ENCODE measurements around the gene KCND3. TPM values are rescaled to one million over a fixed set of nuclear protein-coding genes. Genes with fewer than 3 reads are reported as not detected.

Gene KCND3
- total and polyA plus RNA-seq, 2 donors (not counting 3 experiments of a cell fraction or from before 2014, with no cell fraction given), result 0.03 TPM; not detected in 1

GRCh38 chr1:111888740-111889376 lies 100.6 kb downstream of the KCND3 start:
- no peak for TF ChIP-seq FOS (IDR thresholded peaks at IDR 0.05; ENCODE audit: borderline replicate concordance, insufficient read depth, low read length)
- TF ChIP-seq POLR2AphosphoS5 (IDR thresholded peaks at IDR 0.05; ENCODE audit: insufficient read depth, low read depth, low read length), result no peak
- TF ChIP-seq JUN (IDR thresholded peaks at IDR 0.05; ENCODE audit: borderline replicate concordance, insufficient read depth, insufficient read length, low read depth), result no peak
- TF ChIP-seq MYC (IDR thresholded peaks at IDR 0.05; ENCODE audit: low read depth, low read length), result no peak
- no peak for TF ChIP-seq POLR2A (IDR thresholded peaks at IDR 0.05; ENCODE audit: low read depth, low read length)
- TF ChIP-seq MAX (IDR thresholded peaks at IDR 0.05; ENCODE audit: insufficient read depth, insufficient read length), result no peak
- DNase-seq (ENCODE audit: low read depth, low spot score), result no peak
- Histone ChIP-seq H3K27ac (ENCODE audit: insufficient read depth, low read depth, low read length) (no peak overlapping the region), H3K79me2 (ENCODE audit: control insufficient read depth, insufficient read depth, low read length) (no peaks in the 10 kb centered on the region), H3K4me3 (replicated peaks in 1 of 3; ENCODE audit: insufficient read depth in 1 of 3, low read depth in 1 of 3, low read length in 3 of 3) (no peak overlapping the region), H3K36me3 (ENCODE audit: control insufficient read depth in 2 of 2, extremely low read depth in 1 of 2, insufficient read depth in 2 of 2, low read length in 2 of 2) (no peaks in the 10 kb centered on the region), H3K9ac (replicated peaks; ENCODE audit: extremely low read depth, insufficient read depth, low read length) (no peak overlapping the region), H4K20me1 (replicated peaks; ENCODE audit: control insufficient read depth, extremely low read depth, insufficient read depth, low read length) (no peaks in the 10 kb centered on the region), H3K9me1 (replicated peaks; ENCODE audit: control insufficient read depth, extremely low read depth, insufficient read depth, low read length) (no peaks in the 10 kb centered on the region), H3K4me2 (ENCODE audit: insufficient read depth, low read length) (no peak overlapping the region), H2AFZ (ENCODE audit: low read depth, low read length) (no peak overlapping the region), H3K27me3 (ENCODE audit: control insufficient read depth in 2 of 2, insufficient read depth in 2 of 2, low read length in 2 of 2) (peaks cover 0 to 2% of the 10 kb centered on the region in 2 experiments), H3K4me1 (ENCODE audit: control insufficient read depth, extremely low read depth, insufficient read depth, low read length) (no peaks in the 10 kb centered on the region), H3K9me3 (replicated peaks; ENCODE audit: control insufficient read depth, insufficient read depth, low read length) (no peaks in the 10 kb centered on the region)
- CTCF ChIA-PET, result no interaction called here
- no TSS peak for BruUV-seq (replicated peaks)
- no peak for FAIRE-seq
- dilution Hi-C loops (cut with MboI; ENCODE audit: extremely low pct_ligation_motif_present, low sequenced_read_pairs), result no loop called here
- POLR2A ChIA-PET, result no interaction called here
- intact Hi-C loops (cut with micrococcal nuclease), result no loop called here

- H3K4me2 ChIP-seq (ENCODE audit: insufficient read depth, low read length), result no peak overlapping the region
- intact Hi-C loops (cut with micrococcal nuclease) (no loop called here), dilution Hi-C loops (cut with MboI; ENCODE audit: extremely low pct_ligation_motif_present, low sequenced_read_pairs) (no loop called here)
- H3K27me3 ChIP-seq (ENCODE audit: control insufficient read depth in 2 of 2, insufficient read depth in 2 of 2, low read length in 2 of 2), result peaks cover 0 to 2% of the 10 kb centered on the region in 2 experiments
- ChIA-PET POLR2A (no interaction called here), CTCF (no interaction called here)
- H3K9ac ChIP-seq (replicated peaks; ENCODE audit: extremely low read depth, insufficient read depth, low read length), result no peak overlapping the region
- BruUV-seq (replicated peaks), result no TSS peak
- H3K4me1 ChIP-seq (ENCODE audit: control insufficient read depth, extremely low read depth, insufficient read depth, low read length), result no peaks in the 10 kb centered on the region
- H3K4me3 ChIP-seq (replicated peaks in 1 of 3; ENCODE audit: insufficient read depth in 1 of 3, low read depth in 1 of 3, low read length in 3 of 3), result no peak overlapping the region
- H3K79me2 ChIP-seq (ENCODE audit: control insufficient read depth, insufficient read depth, low read length), result no peaks in the 10 kb centered on the region
- no peaks in the 10 kb centered on the region for H3K9me1 ChIP-seq (replicated peaks; ENCODE audit: control insufficient read depth, extremely low read depth, insufficient read depth, low read length)
- H2AFZ ChIP-seq (ENCODE audit: low read depth, low read length), result no peak overlapping the region
- no peaks in the 10 kb centered on the region for H3K36me3 ChIP-seq (ENCODE audit: control insufficient read depth in 2 of 2, extremely low read depth in 1 of 2, insufficient read depth in 2 of 2, low read length in 2 of 2)
- no peaks in the 10 kb centered on the region for H3K9me3 ChIP-seq (replicated peaks; ENCODE audit: control insufficient read depth, insufficient read depth, low read length)
- FAIRE-seq (no peak), DNase-seq (ENCODE audit: low read depth, low spot score) (no peak)
- H4K20me1 ChIP-seq (replicated peaks; ENCODE audit: control insufficient read depth, extremely low read depth, insufficient read depth, low read length), result no peaks in the 10 kb centered on the region
- TF ChIP-seq MAX (IDR thresholded peaks at IDR 0.05; ENCODE audit: insufficient read depth, insufficient read length) (no peak), JUN (IDR thresholded peaks at IDR 0.05; ENCODE audit: borderline replicate concordance, insufficient read depth, insufficient read length, low read depth) (no peak), CTCF (IDR thresholded peaks at IDR 0.05; ENCODE audit: extremely low read depth in 1 of 2, insufficient read depth in 1 of 2, low read depth in 1 of 2, low read length in 2 of 2) (no peak), MYC (IDR thresholded peaks at IDR 0.05; ENCODE audit: low read depth, low read length) (no peak), FOS (IDR thresholded peaks at IDR 0.05; ENCODE audit: borderline replicate concordance, insufficient read depth, low read length) (no peak), POLR2AphosphoS5 (IDR thresholded peaks at IDR 0.05; ENCODE audit: insufficient read depth, low read depth, low read length) (no peak), POLR2A (IDR thresholded peaks at IDR 0.05; ENCODE audit: low read depth, low read length) (no peak), EZH2 (IDR thresholded peaks at IDR 0.05; ENCODE audit: borderline replicate concordance, low read depth, low read length, severe bottlenecking) (no peak), GATA2 (IDR thresholded peaks at IDR 0.05; ENCODE audit: insufficient read depth, insufficient read length, low read depth, low read length) (no peak)
- no peak overlapping the region for H3K27ac ChIP-seq (ENCODE audit: insufficient read depth, low read depth, low read length)
These were observed 101.6 kb downstream of the KCND3 start for GRCh38 chr1:111887875-111888274.

Measured in endothelial cell of umbilical vein (primary cell).